Neural progenitor cell (in vitro differentiated cells): Measurements from ENCODE around the gene MARCHF2. TPM values are rescaled to one million over a fixed set of nuclear protein-coding genes. Genes with fewer than 3 reads are reported as not detected.

Experiments
- DNase-seq: peaks from one replicate; pipeline ENCODE4 v3.0.0-alpha.2; 2016; ENCODE audit warnings: low spot score
- H2AFZ ChIP-seq: fragments of 200-600 bp; sonication (generic); replicated peaks from 2 replicates; pipeline ENCODE4 v1.6.1; 2016; ENCODE audit warnings: antibody characterized with exemption
- H3F3A ChIP-seq: fragments of 200-600 bp; sonication (generic); 2 replicates; pipeline ENCODE4 v1.6.1; 2016; ENCODE audit warnings: antibody characterized with exemption, low read depth
- H3K27ac ChIP-seq: fragments of 200-600 bp; sonication (generic); 2 replicates; pipeline ENCODE4 v1.5.1; 2016; ENCODE audit warnings: mild to moderate bottlenecking
- H3K27me3 ChIP-seq: fragments of 200-600 bp; sonication (generic); 2 replicates; pipeline ENCODE4 v1.6.1; 2016; ENCODE audit warnings: mild to moderate bottlenecking, moderate library complexity
- H3K36me3 ChIP-seq: fragments of 200-600 bp; sonication (generic); 2 replicates; pipeline ENCODE4 v1.5.1; 2016
- H3K4me1 ChIP-seq: fragments of 200-600 bp; sonication (generic); 2 replicates; pipeline ENCODE4 v1.6.1; 2016; ENCODE audit warnings: mixed run types
- H3K4me2 ChIP-seq: fragments of 200-600 bp; sonication (generic); 2 replicates; pipeline ENCODE4 v1.6.1; 2016
- H3K4me3 ChIP-seq: fragments of 200-600 bp; sonication (generic); 2 replicates; pipeline ENCODE4 v1.5.1; 2016
- H3K79me2 ChIP-seq: fragments of 200-600 bp; sonication (generic); 2 replicates; pipeline ENCODE4 v1.6.1; 2016; ENCODE audit warnings: low read depth
- H3K9ac ChIP-seq: fragments of 200-600 bp; sonication (generic); 2 replicates; pipeline ENCODE4 v1.6.1; 2016
- H3K9me3 ChIP-seq: fragments of 200-600 bp; sonication (generic); 2 replicates; pipeline ENCODE4 v1.5.1; 2016; ENCODE audit warnings: low read depth
- H4K20me1 ChIP-seq: fragments of 200-600 bp; sonication (generic); 2 replicates; pipeline ENCODE4 v1.6.1; 2016; ENCODE audit warnings: low read depth
- H3K27ac Mint-ChIP-seq: 3 replicates; pipeline ENCODE4 v1.8.0; 2021; ENCODE audit warnings: mixed read lengths
- H3K27me3 Mint-ChIP-seq: 2 replicates; pipeline ENCODE4 v1.8.0; 2022; ENCODE audit warnings: low read depth, mild to moderate bottlenecking, inconsistent platforms, moderate library complexity, mixed read lengths; ENCODE audit not compliant: insufficient read depth
- H3K36me3 Mint-ChIP-seq: 3 replicates; pipeline ENCODE4 v1.8.0; 2021; ENCODE audit warnings: mixed read lengths
- H3K4me1 Mint-ChIP-seq: 3 replicates; pipeline ENCODE4 v1.8.0; 2021; ENCODE audit warnings: mixed read lengths
- H3K4me3 Mint-ChIP-seq: 3 replicates; pipeline ENCODE4 v1.8.0; 2021; ENCODE audit warnings: mild to moderate bottlenecking, moderate library complexity, mixed read lengths
- H3K9me3 Mint-ChIP-seq: 3 replicates; pipeline ENCODE4 v1.8.0; 2020; ENCODE audit warnings: mixed read lengths
- CTCF ChIP-seq: fragments of 200-600 bp; sonication (generic); IDR thresholded peaks from 2 replicates; pipeline ENCODE4 v1.5.1; 2017; ENCODE audit warnings: antibody characterized with exemption, mild to moderate bottlenecking
- EZH2 ChIP-seq: fragments of 200-600 bp; sonication (generic); IDR thresholded peaks from 2 replicates; pipeline ENCODE4 v1.6.1; 2017; ENCODE audit warnings: antibody characterized with exemption, mild to moderate bottlenecking, moderate library complexity
- EZH2phosphoT487 ChIP-seq: fragments of 200-600 bp; sonication (generic); IDR thresholded peaks from 2 replicates; pipeline ENCODE4 v1.6.1; 2017; ENCODE audit warnings: antibody characterized with exemption
- total RNA-seq: library from RNA; depleted of rRNA; stranded (reverse); fragments of >200 nt; gene quantifications from 2 replicates; pipeline ENCODE4 v1.2.3, GENCODE V29; 2015; ENCODE audit warnings: low replicate concordance

MARCHF2 gene
- total RNA-seq, 1 donor from 2014 or later: 27.0 TPM

DNA sequence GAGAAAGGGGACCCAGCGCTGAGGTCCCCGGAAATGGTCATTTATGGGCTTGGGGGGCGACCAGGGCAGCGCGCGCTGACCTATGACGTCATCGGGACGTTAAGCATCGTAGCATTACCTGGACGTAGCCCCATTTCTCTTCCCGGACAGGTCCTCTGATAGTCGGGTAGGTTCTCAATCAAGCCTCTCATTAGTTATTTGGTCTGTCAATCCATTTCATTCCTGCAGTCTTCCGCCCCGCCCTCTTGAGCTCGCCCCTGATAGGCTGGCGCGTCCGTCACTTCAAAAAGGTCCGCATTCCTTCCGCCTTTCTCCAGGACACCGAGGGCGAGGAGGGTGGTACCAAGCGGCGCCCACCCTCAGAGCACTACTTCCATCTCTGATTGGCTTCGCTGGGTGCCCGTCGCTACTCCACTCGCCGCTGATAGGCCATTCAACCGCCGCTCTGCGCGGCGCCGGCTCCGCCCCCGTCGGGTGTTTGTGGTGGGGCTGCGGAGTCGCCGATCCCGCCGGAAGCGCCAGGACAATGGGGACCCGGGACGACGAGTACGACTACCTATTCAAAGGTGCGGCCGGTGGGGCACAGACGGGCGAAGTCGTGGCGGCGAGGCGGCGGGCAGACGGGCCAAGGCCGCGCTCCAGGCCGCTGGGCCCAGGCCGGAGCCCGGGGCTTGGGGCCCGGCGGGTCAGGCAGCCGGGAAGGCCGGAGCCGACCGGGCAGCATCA, 23.1 kb upstream of the MARCHF2 start, which contains the start of gene RAB11B:
Gene RAB11B (plus strand): TSS at position 470 of the 726 bp plus-strand sequence. CDS start 57 bp downstream, at position 527.
- Mint-ChIP-seq H3K4me1 (peaks cover 14% of the 10 kb centered on the region), H3K9me3 (no peaks in the 10 kb centered on the region), H3K4me3 (peak within 1 kb of the TSS; percentile 94), H3K36me3 (peaks cover 10% of the 10 kb centered on the region), H3K27ac (peak within 1 kb of the TSS; percentile 93), H3K27me3 (peaks cover 10% of the 10 kb centered on the region)
- H3K4me1 ChIP-seq: no peaks in the 10 kb centered on the region
- peak within 1 kb of the TSS; percentile 99 for H3K27ac ChIP-seq
- peaks cover 21% of the 10 kb centered on the region for H3F3A ChIP-seq
- H3K4me3 ChIP-seq: peak within 1 kb of the TSS; percentile 94
- H2AFZ ChIP-seq: peak within 1 kb of the TSS; percentile 80
- no peaks in the 10 kb centered on the region for H3K9me3 ChIP-seq
- H3K36me3 ChIP-seq: no peaks in the 10 kb centered on the region
- no peak for TF ChIP-seq CTCF
- no peak for TF ChIP-seq EZH2
- no peak for TF ChIP-seq EZH2phosphoT487
- H3K27me3 ChIP-seq: no peaks in the 10 kb centered on the region
- H3K79me2 ChIP-seq: peaks cover 52% of the 10 kb centered on the region
- peak; percentile 100 for DNase-seq
- H3K4me2 ChIP-seq: peak within 1 kb of the TSS; percentile 83
- peaks cover 31% of the 10 kb centered on the region for H4K20me1 ChIP-seq
- peak within 1 kb of the TSS; percentile 99 for H3K9ac ChIP-seq

DNA sequence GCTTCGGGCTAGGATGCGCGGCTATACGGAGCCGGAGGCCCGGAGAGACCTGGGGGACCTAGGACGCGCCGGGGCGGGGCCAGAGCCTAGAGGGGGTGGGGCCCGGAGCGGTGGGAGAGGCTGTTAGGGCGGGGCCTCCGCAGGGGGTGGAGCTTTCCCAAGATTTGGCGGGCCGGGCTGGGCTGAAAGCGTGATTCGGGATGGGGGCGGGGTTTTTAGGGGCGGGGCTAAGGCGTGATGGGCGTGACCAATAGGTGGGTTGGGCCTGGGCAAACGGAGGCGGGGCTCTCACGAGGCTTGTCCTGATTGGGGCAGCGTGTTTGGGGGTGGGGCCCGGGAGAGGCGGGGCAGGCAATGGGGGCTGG, 22.5 kb upstream of the MARCHF2 start:
- peaks cover 35% of the 10 kb centered on the region for H4K20me1 ChIP-seq
- no peaks in the 10 kb centered on the region for H3K27me3 ChIP-seq
- peak overlapping the region; percentile 94 for H3K4me3 ChIP-seq
- H2AFZ ChIP-seq: peak overlapping the region; percentile 80
- TF ChIP-seq EZH2 (no peak), CTCF (no peak), EZH2phosphoT487 (no peak)
- peak overlapping the region; percentile 79 for H3K4me2 ChIP-seq
- H3K36me3 Mint-ChIP-seq: peaks cover 10% of the 10 kb centered on the region
- peaks cover 21% of the 10 kb centered on the region for H3F3A ChIP-seq
- H3K4me1 Mint-ChIP-seq: peaks cover 14% of the 10 kb centered on the region
- DNase-seq: peak; percentile 96
- H3K9me3 Mint-ChIP-seq: no peaks in the 10 kb centered on the region
- H3K4me1 ChIP-seq: no peaks in the 10 kb centered on the region
- H3K36me3 ChIP-seq: no peaks in the 10 kb centered on the region
- peak overlapping the region; percentile 99 for H3K9ac ChIP-seq
- peak overlapping the region; percentile 99 for H3K27ac ChIP-seq
- peak overlapping the region; percentile 83 for H3K4me3 Mint-ChIP-seq
- H3K27ac Mint-ChIP-seq: no peak overlapping the region
- peaks cover 58% of the 10 kb centered on the region for H3K79me2 ChIP-seq
- H3K9me3 ChIP-seq: no peaks in the 10 kb centered on the region
- H3K27me3 Mint-ChIP-seq: peaks cover 12% of the 10 kb centered on the region

DNA sequence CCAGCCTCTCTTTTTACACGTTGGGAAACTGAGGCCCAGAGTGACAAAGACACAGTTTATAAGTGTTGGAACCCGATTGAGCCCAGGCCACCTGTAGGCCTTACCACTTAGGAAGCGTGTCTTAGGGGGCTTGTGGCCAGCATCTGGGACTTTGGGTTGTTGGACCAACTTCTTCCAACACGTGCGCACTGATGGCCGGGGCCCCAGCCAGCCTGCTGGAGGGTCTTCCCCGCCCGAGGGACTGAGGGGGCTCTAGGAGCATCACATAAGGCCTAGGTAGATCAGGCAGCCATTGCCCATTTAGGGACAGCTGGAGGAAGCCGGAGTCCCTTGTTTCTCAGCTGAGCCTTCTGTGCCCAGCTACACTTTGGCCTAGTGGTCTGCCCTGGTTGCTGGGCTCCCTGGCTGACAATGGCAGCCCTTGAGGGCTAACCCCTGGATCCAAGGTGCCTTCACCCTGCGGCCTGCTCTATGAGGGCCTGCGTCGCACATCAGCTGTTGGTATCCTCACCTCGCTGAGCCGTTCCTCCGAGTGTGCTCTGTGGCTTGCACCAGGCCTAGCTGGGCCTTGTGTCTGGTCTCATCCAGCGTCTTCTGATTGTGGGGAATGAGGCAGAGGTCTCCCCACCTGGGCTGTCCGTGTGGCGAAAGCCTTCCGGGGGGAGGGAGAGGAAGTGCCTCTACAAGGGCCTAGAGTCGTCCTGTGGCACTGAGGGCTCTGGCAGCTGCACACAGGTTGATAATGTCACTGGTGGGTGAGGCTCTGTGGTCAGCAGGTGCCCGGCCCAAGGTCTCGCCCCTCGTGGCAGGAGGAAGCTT, 21.7 kb upstream of the MARCHF2 start:
- TF ChIP-seq CTCF: no peak
- no peak for TF ChIP-seq EZH2
- TF ChIP-seq EZH2phosphoT487: no peak
- Histone ChIP-seq H3K27ac (no peak overlapping the region), H3F3A (peaks cover 21% of the 10 kb centered on the region), H2AFZ (no peak overlapping the region), H3K9ac (no peak overlapping the region), H3K79me2 (peaks cover 66% of the 10 kb centered on the region), H3K4me3 (peak overlapping the region; percentile 94), H3K9me3 (no peaks in the 10 kb centered on the region), H3K4me1 (no peaks in the 10 kb centered on the region), H3K27me3 (no peaks in the 10 kb centered on the region), H4K20me1 (peaks cover 43% of the 10 kb centered on the region), H3K4me2 (peak overlapping the region; percentile 77), H3K36me3 (no peaks in the 10 kb centered on the region)
- Mint-ChIP-seq H3K27ac (peak overlapping the region; percentile 78), H3K9me3 (no peaks in the 10 kb centered on the region), H3K36me3 (peaks cover 10% of the 10 kb centered on the region), H3K4me1 (peaks cover 14% of the 10 kb centered on the region), H3K4me3 (peak overlapping the region; percentile 83), H3K27me3 (peaks cover 12% of the 10 kb centered on the region)
- DNase-seq: no peak
